Fibroblast of villous mesenchyme (primary cell): ENCODE measurements around the gene PHLDB3. TPM values are rescaled to one million over a fixed set of nuclear protein-coding genes. Genes with fewer than 3 reads are reported as not detected.

ENCODE experiments used
- DNase-seq: peaks from one replicate; pipeline ENCODE4 v3.0.0-alpha.2; 2010; ENCODE audit warnings: low read depth
- H3K4me3 ChIP-seq: 2 replicates; pipeline ENCODE4 v1.5.1; 2011; ENCODE audit warnings: low read depth, mild to moderate bottlenecking, low read length
- total RNA-seq: library from RNA; depleted of rRNA; stranded (reverse); fragments of >200 nt; gene quantifications from 2 replicates; pipeline ENCODE4 v1.2.3, GENCODE V29; 2012
- TF ChIP-seq, protein P1 (sequence below): IDR thresholded peaks from 2 replicates; pipeline ENCODE4 v1.5.1; 2012; ENCODE audit warnings: low read depth, mild to moderate bottlenecking, low read length; ENCODE audit not compliant: insufficient read depth

The PHLDB3 gene
- total RNA-seq, 1 donor, result 13.4 TPM

DNA sequence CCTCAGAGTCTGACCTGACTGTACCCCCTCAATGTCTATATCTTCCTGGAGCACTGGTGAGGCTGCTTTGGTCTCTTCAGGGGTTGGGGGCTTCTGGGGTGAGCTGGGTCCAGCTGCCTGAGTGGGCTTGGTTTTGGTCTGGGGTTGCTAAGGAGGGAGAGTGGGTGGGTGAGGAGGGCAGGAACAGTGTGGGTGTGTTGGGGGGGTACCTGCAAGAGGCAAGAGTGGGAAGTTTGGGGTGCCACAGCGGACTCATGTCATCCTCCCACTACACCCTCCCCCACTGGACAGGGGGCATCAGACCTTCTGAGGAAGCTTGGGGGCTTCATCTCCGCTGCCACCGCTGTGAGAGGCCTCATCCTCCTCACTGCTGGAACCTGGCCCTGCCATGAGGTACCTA is 42.0 kb upstream of the PHLDB3 start:
- DNase-seq, result no peak
- no peak overlapping the region for H3K4me3 ChIP-seq
- TF ChIP-seq, protein P1, sequence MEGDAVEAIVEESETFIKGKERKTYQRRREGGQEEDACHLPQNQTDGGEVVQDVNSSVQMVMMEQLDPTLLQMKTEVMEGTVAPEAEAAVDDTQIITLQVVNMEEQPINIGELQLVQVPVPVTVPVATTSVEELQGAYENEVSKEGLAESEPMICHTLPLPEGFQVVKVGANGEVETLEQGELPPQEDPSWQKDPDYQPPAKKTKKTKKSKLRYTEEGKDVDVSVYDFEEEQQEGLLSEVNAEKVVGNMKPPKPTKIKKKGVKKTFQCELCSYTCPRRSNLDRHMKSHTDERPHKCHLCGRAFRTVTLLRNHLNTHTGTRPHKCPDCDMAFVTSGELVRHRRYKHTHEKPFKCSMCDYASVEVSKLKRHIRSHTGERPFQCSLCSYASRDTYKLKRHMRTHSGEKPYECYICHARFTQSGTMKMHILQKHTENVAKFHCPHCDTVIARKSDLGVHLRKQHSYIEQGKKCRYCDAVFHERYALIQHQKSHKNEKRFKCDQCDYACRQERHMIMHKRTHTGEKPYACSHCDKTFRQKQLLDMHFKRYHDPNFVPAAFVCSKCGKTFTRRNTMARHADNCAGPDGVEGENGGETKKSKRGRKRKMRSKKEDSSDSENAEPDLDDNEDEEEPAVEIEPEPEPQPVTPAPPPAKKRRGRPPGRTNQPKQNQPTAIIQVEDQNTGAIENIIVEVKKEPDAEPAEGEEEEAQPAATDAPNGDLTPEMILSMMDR, result no peak

DNA sequence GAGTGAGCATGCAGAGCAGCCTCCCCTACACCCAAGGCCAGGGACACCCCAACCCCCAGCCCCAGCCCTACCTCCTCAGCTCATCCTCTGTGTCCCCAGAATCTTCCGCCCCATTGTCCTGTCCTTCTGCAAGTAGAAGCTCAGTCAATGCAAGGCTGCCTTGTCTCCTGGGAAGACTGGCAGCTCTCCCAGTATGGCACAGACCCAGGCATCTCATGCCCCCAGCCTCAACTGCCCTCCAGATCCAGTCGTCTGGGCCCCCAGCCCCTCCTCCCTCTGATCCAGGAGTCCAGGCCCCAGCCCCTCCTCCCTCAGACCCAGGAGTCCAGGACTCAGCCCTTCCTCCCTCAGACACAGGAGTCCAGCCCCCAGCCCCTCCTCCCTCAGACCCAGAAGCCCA is 41.4 kb upstream of the PHLDB3 start:
- TF ChIP-seq, protein P1, result no peak
- H3K4me3 ChIP-seq, result no peak overlapping the region
- no peak for DNase-seq

DNA sequence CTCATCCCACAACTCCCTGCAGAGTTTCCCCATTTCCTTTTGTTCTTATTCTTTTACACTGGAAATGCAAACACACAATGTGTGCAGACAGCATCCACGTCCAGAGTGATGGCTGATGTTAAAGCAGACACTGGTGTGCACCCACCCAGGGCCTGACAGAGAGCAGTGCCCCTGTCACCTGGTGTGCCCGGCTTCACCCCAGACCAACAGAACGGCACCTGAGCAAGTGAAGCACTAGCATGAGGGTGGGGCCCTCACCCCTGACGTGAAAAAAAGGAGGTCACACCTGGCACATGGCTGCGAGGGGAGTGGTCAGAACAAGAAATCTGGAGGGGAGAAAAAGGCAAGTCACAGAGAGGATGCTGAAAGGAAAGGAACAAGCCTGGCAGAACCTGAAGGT is 40.7 kb upstream of the PHLDB3 start:
- TF ChIP-seq, protein P1, result no peak
- DNase-seq, result no peak

DNA sequence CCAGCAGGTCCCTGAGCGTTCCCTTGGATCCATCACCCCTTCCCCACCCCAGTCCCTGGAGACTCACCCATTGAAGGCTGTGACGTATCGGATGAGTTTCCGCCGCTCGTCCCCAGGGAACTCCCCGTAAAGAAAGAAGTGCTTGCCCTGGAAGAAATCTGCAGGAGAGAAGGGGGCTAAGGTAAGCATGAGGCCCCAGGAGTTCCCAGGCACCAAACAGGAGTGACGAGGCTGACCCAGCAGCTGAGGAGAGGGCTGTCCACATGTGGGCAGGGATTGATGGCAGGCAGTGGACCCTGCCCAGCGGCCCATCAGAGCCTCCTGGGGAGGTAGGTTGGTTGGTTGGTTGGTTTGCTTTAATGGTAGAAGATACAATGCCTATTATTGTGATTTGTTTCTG is 39.5 kb upstream of the PHLDB3 start:
- no peak overlapping the region for H3K4me3 ChIP-seq
- TF ChIP-seq, protein P1, result no peak
- no peak for DNase-seq

More for the DNA sequence above, 40.7 kb upstream of the PHLDB3 start:
- H3K4me3 ChIP-seq, result no peak overlapping the region

DNA sequence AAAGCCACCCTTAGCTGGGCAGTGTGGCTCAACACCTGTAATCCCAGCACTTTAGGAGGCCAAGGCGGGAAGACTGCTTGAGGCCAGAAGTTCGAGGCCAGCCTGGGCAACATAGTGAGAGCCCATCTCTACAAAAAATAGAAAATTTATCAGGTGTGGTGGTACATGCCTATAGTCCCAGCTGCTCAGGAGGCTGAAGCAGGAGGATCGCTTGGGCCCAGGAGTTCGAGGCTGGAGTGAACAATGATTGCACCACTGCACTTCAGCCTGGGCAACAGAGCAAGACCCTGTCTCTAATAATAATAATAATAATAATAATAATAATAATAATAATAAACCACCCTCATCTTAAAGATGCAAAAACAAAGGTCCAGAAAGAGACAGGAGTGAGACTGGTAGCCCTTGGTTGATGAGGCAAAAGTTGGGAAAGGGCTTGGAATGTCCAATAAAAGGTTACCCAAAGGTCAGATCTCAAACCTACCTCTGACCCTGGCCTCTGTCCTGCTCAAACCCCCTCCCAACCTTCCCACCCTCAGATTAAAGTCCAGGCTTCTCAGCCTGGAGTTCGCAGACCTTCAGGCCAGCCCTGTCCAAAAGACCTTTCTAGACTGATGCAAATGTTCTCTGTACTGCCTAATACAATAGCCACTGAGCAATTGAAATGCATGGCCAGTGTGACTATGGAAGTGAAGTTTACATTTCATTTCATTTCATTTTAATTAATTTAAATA is 37.5 kb upstream of the PHLDB3 start:
- DNase-seq, result no peak
- TF ChIP-seq, protein P1, result no peak
- H3K4me3 ChIP-seq, result no peak overlapping the region

DNA sequence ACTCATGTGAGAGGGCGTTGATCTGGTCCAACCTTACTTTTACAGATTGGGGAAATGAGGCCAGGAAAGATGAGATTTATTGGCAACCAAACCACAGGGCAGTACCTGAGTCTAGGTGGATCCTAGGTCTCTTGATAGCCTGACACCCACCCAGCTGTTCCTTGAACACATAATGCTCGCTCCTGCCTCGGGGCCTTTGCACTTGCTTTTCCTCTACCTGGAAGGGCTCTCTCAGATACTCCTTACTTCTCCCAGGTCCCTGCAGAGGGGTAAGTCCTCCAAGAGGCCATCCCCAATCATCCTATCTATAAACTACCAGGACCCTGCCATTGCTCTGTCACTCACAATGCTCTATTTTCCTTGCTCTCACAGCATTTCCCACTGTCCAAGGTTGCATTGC is 35.8 kb upstream of the PHLDB3 start:
- TF ChIP-seq, protein P1, result no peak
- no peak for DNase-seq
- no peak overlapping the region for H3K4me3 ChIP-seq

DNA sequence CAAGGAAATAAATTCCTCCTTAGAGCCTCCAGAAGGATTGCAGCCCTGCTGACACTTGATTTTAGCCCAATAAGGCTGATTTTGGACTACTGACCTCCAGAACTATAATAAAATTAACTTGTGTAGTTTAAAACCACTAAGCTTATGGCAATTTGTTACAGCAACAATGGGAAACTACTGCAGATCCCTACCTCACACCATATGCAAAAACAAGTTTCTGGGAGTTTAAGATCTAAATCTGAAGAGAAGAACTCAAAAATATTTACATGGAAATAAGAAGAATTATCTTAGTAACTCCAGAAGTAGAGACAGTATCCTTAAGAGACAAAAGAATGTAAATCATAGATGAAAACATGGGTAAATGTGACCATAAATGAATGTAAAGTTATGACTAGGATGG is 34.4 kb upstream of the PHLDB3 start:
- TF ChIP-seq, protein P1, result no peak
- DNase-seq, result no peak
- H3K4me3 ChIP-seq, result no peak overlapping the region
